ENCODE measurements around the gene MSN.

The MSN gene

GRCh38 chrX:65674204-65674893 is 6.9 kb downstream of the MSN start:
- peak; percentile 64 for DNase-seq (ENCODE audit: low read depth)

GRCh38 chrX:65677954-65678469 is 10.6 kb downstream of the MSN start:
- peak; percentile 81 for DNase-seq (ENCODE audit: low read depth)

GRCh38 chrX:65679071-65679540 is 11.7 kb downstream of the MSN start:
- no peak for DNase-seq (ENCODE audit: low read depth)

GRCh38 chrX:65681810-65682209 is 14.4 kb downstream of the MSN start:
- DNase-seq (ENCODE audit: low read depth): no peak

- DNase-seq (ENCODE audit: low read depth): no peak
These were observed 17.7 kb downstream of the MSN start for GRCh38 chrX:65685112-65685511.

- no peak for DNase-seq (ENCODE audit: low read depth)
These were observed 18.8 kb downstream of the MSN start for GRCh38 chrX:65686236-65686635.

GRCh38 chrX:65687367-65687766 is 19.9 kb downstream of the MSN start:
- no peak for DNase-seq (ENCODE audit: low read depth)

GRCh38 chrX:65688403-65688871 is 21.0 kb downstream of the MSN start:
- DNase-seq (ENCODE audit: low read depth): no peak

GRCh38 chrX:65689377-65689776 is 21.9 kb downstream of the MSN start:
- no peak for DNase-seq (ENCODE audit: low read depth)

- peak; percentile 63 for DNase-seq (ENCODE audit: low read depth)
These were observed 22.8 kb downstream of the MSN start for GRCh38 chrX:65690057-65690855.

- DNase-seq (ENCODE audit: low read depth): no peak
These were observed 28.5 kb downstream of the MSN start for GRCh38 chrX:65695849-65696449.

GRCh38 chrX:65696613-65697012 is 29.2 kb downstream of the MSN start:
- DNase-seq (ENCODE audit: low read depth): no peak

- peak; percentile 32 for DNase-seq (ENCODE audit: low read depth)
These were observed 29.8 kb downstream of the MSN start for GRCh38 chrX:65697211-65697641.

- DNase-seq (ENCODE audit: low read depth): no peak
These were observed 30.7 kb downstream of the MSN start for GRCh38 chrX:65697915-65698796.

GRCh38 chrX:65702956-65703355 is 35.5 kb downstream of the MSN start:
- DNase-seq (ENCODE audit: low read depth): no peak

- DNase-seq (ENCODE audit: low read depth): no peak
These were observed 38.0 kb downstream of the MSN start for GRCh38 chrX:65705439-65705838.

GRCh38 chrX:65706041-65706828 is 38.8 kb downstream of the MSN start:
- DNase-seq (ENCODE audit: low read depth): peak; percentile 78

- no peak for DNase-seq (ENCODE audit: low read depth)
These were observed 39.7 kb downstream of the MSN start for GRCh38 chrX:65707151-65707550.

- DNase-seq (ENCODE audit: low read depth): no peak
These were observed 44.8 kb downstream of the MSN start for GRCh38 chrX:65712005-65712806.

- no peak for DNase-seq (ENCODE audit: low read depth)
These were observed 51.1 kb downstream of the MSN start for GRCh38 chrX:65718538-65718937.
